Stimulated activated CD8-positive, alpha-beta memory T cell treated with anti-CD3 and anti-CD28 coated beads, Interleukin-15, amount 100 ng/mL, for 4 hours (primary cell): ENCODE measurements around the gene NOP14.
A peak's percentile ranks its signal among the peaks of the same experiment; 100 is the strongest.
"Not testable (repeated sequence)": the region's sequence is repeated elsewhere in the genome, so short reads cannot be mapped to it uniquely, and the experiment has no call there.

Experiments
- DNase-seq, 2 donors: peaks; one replicate each; pipeline ENCODE4 v3.0.0-alpha.2; 2020; ENCODE audit warnings: low read depth in 2 of 2

NOP14 gene

GRCh38 chr4:2942532-2943363 lies 20.5 kb downstream of the NOP14 start:
- no peak for DNase-seq

- no peak for DNase-seq
Observed at GRCh38 chr4:2942037-2942531, 21.1 kb downstream of the NOP14 start.

DNA sequence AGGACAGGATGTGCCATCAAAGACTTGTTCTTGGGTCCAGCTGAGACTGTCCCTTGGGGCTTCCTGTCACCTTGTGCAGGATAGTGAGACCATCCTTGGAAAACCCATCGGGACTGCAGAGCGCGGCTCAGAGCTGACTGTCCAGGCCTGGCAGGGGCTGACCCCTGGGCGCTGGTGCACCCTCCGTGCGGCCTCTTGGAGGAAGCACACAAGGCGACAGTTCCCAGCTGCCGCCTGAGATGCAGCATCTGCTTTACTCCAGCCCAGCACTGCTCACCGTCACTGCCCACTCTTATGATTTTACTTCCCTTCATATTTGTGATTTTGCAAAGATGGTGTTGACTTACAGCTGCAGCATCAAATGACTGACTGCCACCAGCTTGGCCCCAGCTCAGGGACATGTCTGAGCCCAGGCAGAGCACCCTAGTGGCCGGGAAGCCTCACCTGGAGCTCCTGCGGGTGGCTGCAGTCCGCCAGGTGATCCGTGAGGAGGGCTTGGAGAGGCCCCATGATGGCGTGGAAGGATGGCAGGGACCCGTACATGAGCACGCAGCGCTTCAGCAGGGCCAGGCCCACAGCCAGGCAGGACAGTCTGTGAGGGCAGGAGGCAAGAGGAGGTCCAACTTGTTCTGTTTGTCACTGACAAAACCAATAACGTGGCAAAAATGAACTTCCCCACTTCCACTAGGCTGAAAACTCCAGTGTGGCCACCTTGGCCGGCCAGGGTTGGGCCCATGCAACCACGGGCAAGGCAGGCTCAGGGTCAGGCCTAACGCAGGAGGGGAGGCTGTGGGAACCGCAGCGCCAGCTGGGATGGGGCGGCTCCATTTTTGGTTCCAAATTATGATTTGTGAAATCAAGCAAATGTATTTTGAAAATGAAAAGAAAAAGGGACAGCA lies 21.8 kb downstream of the NOP14 start:
- no peak for DNase-seq

DNA sequence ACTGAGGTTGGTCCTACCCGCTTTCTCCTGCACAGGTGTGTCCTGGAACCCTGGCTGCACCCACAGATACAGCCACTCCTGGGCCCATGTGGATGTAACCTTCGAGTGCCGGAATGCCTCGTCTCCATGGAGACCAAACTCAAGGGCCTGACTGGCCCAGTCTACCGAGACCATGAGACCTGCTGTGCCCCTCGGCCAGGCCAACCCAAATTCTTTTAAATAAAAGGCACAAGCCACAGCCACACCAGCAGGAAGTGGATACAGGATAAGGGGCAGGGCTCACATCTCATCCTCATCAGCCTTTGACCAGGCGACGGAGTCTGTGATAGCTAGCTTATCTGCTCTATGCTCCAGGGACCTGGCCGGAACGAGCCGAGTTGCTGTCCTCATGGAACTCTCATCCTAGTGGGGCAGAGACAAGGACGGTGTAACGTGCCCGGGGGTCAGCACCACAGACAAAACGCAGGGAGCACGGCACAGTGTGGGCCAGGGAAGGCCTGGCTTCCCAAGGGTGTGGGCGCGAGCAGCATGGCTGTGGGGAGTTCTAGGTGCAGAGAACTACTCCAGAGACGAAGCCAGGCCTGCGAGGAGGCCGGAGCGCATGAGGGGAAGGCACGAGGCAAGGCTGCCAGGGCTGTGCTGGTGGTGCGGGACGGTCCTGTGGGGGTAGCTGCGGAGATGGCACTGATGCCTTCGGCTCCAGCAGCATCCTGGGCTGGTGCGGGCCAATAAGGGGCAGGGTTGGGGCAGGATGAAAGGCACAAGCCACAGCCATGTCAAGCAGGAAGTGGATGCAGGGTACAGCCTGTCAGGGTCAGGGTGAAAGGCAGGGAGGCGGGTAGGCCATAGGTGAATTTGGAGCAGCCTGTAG lies 22.7 kb downstream of the NOP14 start:
- DNase-seq = no peak

DNA sequence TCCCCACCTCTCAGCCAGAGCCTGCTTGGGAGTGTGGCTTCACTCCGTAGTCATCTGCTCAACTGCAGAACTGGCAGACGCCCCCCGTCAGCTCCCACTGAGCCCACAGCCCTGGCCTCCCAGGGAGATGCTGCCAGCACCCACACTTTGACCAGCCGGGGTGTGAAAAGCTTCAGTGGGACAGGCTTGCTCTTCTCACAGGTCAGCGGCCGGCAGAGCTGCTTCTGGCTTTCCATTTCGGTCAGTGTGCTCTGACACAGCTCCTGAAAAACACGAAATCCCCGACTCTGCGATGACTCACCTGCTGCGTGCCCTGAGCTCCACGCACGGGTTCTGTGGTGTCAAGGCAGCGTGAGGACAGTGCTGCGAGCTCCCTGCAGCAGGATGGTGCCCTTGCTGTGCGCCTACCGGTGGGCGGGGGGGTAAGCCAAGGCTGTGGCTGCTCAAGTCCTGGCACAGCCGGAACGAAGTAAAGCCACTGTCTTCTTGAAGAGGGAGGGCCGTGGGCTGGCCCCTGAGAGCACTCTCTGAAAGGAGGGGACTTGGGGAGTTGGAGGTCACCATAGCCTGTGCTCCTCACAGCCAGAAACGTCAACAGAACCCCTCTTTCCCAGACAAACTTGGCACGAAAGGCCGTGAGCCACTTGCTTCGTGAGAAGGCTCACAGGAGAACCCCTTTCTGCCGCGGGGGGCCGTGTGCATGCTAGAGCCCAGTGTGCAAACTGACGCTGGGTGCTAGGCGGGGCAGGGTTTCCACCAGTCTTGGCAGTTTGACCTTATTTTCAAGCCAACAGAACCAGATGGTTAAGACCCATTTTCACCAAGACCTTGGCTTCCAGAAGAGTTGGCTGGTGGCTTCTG lies 23.6 kb downstream of the NOP14 start:
- DNase-seq = no peak

GRCh38 chr4:2938906-2939305 lies 24.3 kb downstream of the NOP14 start:
- no peak for DNase-seq

- DNase-seq = not testable (repeated sequence)
Observed at GRCh38 chr4:2938411-2938810, 24.8 kb downstream of the NOP14 start.

- DNase-seq = no peak
Observed at GRCh38 chr4:2937986-2938385, 25.2 kb downstream of the NOP14 start.

DNA sequence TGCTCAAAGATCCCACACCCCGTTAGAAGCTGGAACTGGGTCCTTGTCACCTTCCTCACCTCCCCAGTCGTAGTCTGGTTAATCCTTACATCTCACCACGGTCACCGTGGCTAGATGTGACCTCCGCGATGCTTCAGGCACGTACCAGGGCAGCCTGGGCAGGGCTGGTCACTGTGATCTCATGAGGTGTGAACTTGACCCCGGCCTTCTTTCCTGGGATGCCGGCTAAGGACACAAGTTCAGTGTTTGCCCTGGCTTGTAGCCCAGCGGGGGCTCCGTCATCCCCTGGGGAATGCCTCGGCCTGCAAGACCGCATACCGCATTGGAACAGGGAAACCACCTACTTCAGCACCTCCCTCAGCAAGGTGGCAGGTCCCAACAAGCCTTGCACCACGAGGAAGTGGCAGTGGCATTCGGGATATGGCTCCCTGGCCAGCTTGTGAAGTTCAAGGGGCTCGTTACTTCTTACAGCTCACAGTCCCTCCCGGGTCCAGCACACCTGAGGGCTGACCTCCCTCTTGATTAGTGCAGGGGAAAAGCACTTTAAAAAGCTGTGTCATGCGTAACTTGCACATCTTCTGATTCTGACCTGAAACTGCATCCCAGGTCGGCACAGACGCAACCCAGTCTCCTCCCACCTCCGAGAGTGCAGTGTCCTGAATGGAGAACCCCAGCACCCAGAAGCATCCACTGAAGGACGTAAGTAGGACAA lies 25.9 kb downstream of the NOP14 start:
- no peak for DNase-seq

GRCh38 chr4:2936773-2937145 lies 26.4 kb downstream of the NOP14 start:
- DNase-seq = no peak

DNA sequence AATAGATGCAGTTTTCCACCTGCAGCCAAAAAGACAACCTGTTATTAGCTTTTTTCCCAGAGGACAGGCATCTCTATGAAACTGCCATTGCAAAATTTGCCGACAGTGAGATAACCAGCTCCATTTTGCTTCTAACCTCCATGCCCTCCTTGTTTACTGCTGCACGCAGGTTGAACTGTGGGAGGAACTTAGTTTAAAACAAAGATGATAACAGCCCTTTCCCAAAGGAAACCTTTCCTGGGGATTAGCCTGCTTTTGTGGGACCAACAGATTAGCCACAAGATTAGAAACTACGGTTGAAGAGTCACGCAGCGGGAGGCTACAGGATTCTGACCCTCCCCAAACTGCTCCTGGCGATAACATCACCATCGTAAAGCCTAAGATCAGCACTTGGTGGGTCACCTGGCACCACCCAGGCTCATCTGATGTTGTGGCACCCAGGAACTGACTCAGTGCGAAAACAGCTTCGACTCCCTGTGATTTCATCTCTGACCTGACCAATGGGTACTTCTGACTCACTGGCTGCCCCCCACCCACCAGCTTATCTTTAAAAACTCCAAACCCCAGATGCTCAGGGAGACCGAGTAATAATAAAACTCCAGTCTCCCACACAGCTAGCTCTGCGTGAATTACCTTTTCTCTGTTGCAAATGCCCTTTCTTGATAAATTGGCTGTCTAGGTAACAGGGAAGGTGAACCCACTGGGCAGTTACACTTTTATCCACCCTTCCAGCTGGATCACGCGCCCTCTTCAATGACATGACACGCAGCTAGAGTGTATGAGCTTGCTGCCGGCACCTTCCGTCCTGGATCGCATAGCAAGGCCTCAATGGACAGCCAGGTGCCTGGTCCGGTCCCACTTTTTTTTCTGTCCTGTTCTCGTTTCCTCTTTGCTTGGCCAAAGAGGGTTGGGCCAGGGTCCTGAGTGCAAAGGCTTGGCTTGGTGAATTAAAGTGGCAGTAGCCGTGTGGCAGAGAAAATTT lies 27.2 kb downstream of the NOP14 start:
- DNase-seq = peak; percentile 31 to 60

DNA sequence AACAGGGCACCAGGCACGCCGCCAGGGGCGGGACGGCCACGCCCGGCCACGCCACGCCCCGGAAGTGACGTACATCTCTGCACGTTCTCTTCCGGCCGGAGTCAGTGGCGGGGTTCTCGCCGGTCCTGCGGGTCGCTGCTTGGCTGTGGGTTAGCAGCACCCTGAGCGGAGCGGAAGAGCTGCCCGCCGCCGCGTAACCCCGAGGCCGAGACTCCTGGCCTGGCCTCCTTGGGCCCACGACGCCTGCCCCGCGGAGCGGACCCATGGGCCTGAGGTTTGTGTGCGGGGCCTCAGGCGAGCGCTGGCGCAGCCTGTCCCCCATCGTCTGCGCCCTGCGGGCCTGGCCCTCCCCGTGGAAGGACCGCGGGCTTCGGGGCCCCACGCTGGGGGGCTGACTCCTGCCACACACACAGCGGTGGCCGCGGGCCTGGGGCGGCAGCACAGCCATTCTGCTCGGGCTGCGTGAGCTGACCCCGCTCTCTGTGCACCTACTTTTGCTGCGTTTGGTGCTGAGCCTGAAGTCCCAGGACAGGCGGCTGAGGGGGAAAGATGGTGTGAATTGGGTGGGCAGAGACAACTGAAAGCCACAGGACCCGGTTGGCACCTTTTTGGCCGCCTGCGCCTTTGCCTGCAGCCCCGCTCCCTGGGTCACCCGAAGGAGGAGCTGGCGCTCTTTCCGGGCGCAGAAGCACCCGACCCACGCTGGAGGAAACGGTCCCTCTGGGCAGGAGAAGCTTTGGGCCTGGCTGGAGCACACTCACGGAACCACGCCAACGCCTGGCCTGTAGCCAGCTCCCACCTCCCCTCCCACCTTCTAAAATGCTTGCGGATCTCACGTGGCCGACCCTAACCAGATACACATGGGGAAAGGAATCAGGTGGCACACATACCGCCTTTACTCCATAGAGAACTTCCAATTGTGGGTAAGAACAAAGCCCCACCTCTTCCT lies 28.1 kb downstream of the NOP14 start:
- peak; percentile 87 for DNase-seq

DNA sequence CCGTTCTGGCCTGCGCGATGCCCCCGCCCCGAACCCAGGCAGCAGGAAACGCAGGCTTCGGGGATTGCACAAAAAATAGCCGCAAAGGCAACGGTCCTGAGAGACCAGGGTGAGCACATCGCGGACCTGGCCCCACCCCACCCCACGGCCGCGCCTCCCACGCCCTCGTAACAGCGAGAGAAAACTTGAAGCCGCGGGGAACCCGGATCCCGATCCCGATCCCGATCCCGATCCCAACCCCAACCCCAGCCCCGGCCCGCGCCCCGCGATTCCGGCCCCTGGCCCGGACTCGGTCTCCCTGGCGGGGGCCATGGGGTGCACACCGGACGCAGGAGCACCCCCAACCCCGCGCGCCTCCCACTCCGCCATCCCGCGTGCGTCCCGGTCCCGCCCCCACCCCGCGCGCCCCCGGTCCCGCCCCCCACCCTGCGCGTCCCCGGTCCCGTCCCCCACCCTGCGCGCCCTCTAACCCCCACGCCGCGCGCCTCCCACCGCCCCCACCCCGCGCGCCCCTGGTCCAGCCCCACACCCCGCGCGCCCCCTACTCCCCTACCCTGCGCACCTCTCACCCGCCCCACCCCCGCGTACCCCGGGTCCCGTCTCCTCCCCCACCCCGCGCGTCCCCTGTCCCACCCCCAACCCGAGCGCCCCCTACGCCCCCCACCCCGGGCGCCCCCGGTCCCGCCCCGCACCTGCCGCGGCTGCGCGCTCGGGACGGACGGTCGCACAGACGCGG lies 29.0 kb downstream of the NOP14 start:
- peak in 1 of 2 donors; percentile 36 for DNase-seq

GRCh38 chr4:2933566-2934076 lies 29.6 kb downstream of the NOP14 start:
- no peak for DNase-seq

DNA sequence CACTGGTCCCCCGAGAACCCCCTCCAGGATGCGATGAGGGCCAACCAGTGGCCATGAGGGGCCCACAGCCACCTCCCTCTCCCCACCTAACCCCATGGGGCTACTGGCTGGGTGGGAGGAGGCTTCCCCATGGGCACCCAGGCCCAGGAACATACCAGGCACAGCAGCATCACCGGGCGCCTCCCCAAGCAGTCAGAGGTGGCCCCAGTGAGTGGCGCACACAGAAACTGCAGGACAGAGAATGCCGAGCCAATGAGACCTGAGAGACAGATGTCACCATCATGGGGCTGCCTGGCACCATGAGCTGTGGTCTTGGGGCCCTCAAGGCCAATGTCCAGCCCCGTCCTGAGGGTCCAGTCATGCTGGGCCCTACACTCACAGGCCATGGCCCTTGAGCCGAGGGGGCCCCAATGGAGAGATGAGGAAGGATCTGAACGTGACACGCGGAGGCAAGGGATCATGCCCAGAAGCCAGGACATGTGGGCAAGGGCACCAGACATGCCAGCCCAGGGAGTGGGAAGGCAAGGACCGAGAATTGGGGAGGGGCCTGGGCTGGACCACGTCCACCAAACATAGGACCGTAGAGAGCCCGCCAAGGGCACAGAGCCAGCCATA lies 30.1 kb downstream of the NOP14 start:
- no peak for DNase-seq

DNA sequence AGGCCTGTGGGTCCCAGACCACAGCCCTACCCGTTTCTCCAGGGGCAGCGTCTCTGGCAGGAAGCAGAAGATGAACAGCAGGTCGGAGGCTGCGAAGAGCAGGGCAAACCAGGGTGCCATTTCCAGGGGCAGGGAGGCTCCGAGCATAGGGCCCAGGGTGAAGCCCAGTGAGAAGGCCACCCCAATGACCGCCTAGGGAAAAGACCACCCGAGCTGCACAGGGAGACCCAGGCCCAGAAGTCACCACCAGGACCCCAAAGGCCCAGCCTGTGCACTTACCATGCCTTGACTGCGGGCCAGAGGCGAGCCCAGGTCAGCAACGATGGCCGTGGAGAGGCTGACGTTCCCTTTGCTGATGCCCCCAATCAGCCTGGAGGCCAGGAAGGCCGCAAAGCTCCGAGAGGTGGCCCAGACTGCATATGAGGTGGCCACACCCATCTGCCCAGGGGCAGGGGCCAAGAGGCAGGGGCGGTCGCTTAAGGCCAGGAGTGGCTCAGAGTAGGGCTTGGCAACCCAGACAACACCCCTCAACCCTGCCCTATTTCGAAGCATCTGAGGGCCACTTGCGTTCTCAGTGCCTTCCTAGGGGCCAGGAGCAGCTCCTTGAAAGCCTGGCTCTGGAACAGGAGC lies 30.8 kb downstream of the NOP14 start:
- no peak for DNase-seq
